Calu3 (cell line): ENCODE data around the gene ADAM19. TPM values are rescaled to one million over a fixed set of nuclear protein-coding genes. Genes with fewer than 3 reads are reported as not detected.

Experiments
- BruUV-seq: library from RNA; stranded (reverse); fragments of 400-500 nt; replicated peaks from 2 replicates; lab custom pipeline; 2021; lab: Mats Ljungman, UMichigan
- CTCF ChIA-PET: fragments of 300-600 bp; sonication (Branson Sonifier 250); formaldehyde crosslinking; loops from one replicate; lab custom pipeline; 2022; ENCODE audit warnings: antibody characterized with exemption; lab: Charles Lee
- DNase-seq: peaks from one replicate; pipeline ENCODE4 v3.0.0; 2022
- H3K27ac Mint-ChIP-seq: one replicate; pipeline ENCODE4 v1.8.0; 2022; ENCODE audit warnings: mixed read lengths; ENCODE audit not compliant: unreplicated experiment
- H3K27me3 Mint-ChIP-seq: one replicate; pipeline ENCODE4 v1.8.0; 2022; ENCODE audit warnings: mixed read lengths; ENCODE audit not compliant: unreplicated experiment
- H3K36me3 Mint-ChIP-seq: one replicate; pipeline ENCODE4 v1.8.0; 2022; ENCODE audit warnings: mild to moderate bottlenecking, moderate library complexity, mixed read lengths; ENCODE audit not compliant: insufficient read depth, unreplicated experiment
- H3K4me1 Mint-ChIP-seq: one replicate; pipeline ENCODE4 v1.8.0; 2022; ENCODE audit warnings: mild to moderate bottlenecking, low read depth, mixed read lengths; ENCODE audit not compliant: unreplicated experiment
- H3K4me3 Mint-ChIP-seq: one replicate; pipeline ENCODE4 v1.8.0; 2022; ENCODE audit warnings: mild to moderate bottlenecking, low read depth, moderate library complexity, mixed read lengths; ENCODE audit not compliant: unreplicated experiment
- H3K9me3 Mint-ChIP-seq: one replicate; pipeline ENCODE4 v1.8.0; 2022; ENCODE audit warnings: low read depth, mixed read lengths; ENCODE audit not compliant: unreplicated experiment
- CTCF ChIP-seq: fragments of 200-600 bp; IDR thresholded peaks from one replicate; pipeline ENCODE4 v1.8.0; 2022; ENCODE audit warnings: antibody characterized with exemption; ENCODE audit not compliant: unreplicated experiment
- intact Hi-C: fragments of 100-400 bp; cut with micrococcal nuclease; formaldehyde crosslinking; loops from one replicate; pipeline ENCODE4 v1.10.0; 2022; ENCODE audit not compliant: unreplicated experiment
- total RNA-seq: library from RNA; stranded (reverse); gene quantifications from 2 replicates; pipeline ENCODE4 v1.2.3, GENCODE V29; 2022

The ADAM19 gene
- total RNA-seq, 1 experiment from 2014 or later: 16.2 TPM

- CTCF ChIA-PET: interaction anchor here (0.7 kb wide), 1 partner anchor 10 kb away, joined by 3 read pairs; no protein-coding TSS in a partner anchor
- Mint-ChIP-seq H3K4me3 (no peak overlapping the region), H3K9me3 (no peaks in the 10 kb centered on the region), H3K36me3 (no peaks in the 10 kb centered on the region), H3K4me1 (no peaks in the 10 kb centered on the region), H3K27ac (no peak overlapping the region), H3K27me3 (no peaks in the 10 kb centered on the region)
- TF ChIP-seq CTCF: no peak
- no peak for DNase-seq
- BruUV-seq: no TSS peak
- intact Hi-C loops: no loop called here
Observed at GRCh38 chr5:157594257-157594656, 18.7 kb upstream of the ADAM19 start.

- intact Hi-C loops: no loop called here
- no peak for TF ChIP-seq CTCF
- H3K4me1 Mint-ChIP-seq: no peaks in the 10 kb centered on the region
Observed at GRCh38 chr5:157593052-157593757, 17.6 kb upstream of the ADAM19 start.

GRCh38 chr5:157592594-157592993, 17.0 kb upstream of the ADAM19 start:
- H3K27me3 Mint-ChIP-seq: no peaks in the 10 kb centered on the region
- CTCF ChIA-PET: no interaction called here
- H3K27ac Mint-ChIP-seq: no peak overlapping the region
- no peaks in the 10 kb centered on the region for H3K9me3 Mint-ChIP-seq
- H3K4me1 Mint-ChIP-seq: no peaks in the 10 kb centered on the region
- intact Hi-C loops: no loop called here
- no TSS peak for BruUV-seq
- no peak overlapping the region for H3K4me3 Mint-ChIP-seq
- no peaks in the 10 kb centered on the region for H3K36me3 Mint-ChIP-seq
- DNase-seq: no peak
- no peak for TF ChIP-seq CTCF

More at GRCh38 chr5:157593052-157593757, 17.6 kb upstream of the ADAM19 start:
- Mint-ChIP-seq H3K9me3 (no peaks in the 10 kb centered on the region), H3K4me3 (no peak overlapping the region), H3K27me3 (no peaks in the 10 kb centered on the region), H3K27ac (no peak overlapping the region), H3K36me3 (no peaks in the 10 kb centered on the region)
- no TSS peak for BruUV-seq
- DNase-seq: no peak
- CTCF ChIA-PET: no interaction called here

- DNase-seq: no peak
- BruUV-seq: no TSS peak
- no peaks in the 10 kb centered on the region for H3K9me3 Mint-ChIP-seq
- no peaks in the 10 kb centered on the region for H3K27me3 Mint-ChIP-seq
- no peak overlapping the region for H3K4me3 Mint-ChIP-seq
- no peak for TF ChIP-seq CTCF
- CTCF ChIA-PET: no interaction called here
- no peak overlapping the region for H3K27ac Mint-ChIP-seq
- no peaks in the 10 kb centered on the region for H3K4me1 Mint-ChIP-seq
- intact Hi-C loops: no loop called here
- H3K36me3 Mint-ChIP-seq: no peaks in the 10 kb centered on the region
Observed at GRCh38 chr5:157590478-157590877, 14.9 kb upstream of the ADAM19 start.
